RWPE1 (cell line): ENCODE results near the gene SSBP2.
"Not testable (repeated sequence)": the region's sequence is repeated elsewhere in the genome, so short reads cannot be mapped to it uniquely, and the experiment has no call there.

Source experiments
- CTCF ChIA-PET: fragments of 350-600 bp; sonication (Branson Sonifier 250); formaldehyde crosslinking; extraction: SDS; loops from one replicate; lab custom pipeline; 2021; lab: Yijun Ruan, JAX
- POLR2A ChIA-PET: fragments of 400-600 bp; formaldehyde crosslinking; extraction: SDS; loops from one replicate; lab custom pipeline; 2020; ENCODE audit warnings: antibody characterized with exemption; ENCODE audit not compliant: low non-redundant PET; lab: Yijun Ruan, JAX
- DNase-seq: peaks from one replicate; pipeline ENCODE4 v3.0.0; 2012; ENCODE audit warnings: low spot score
- H3K27ac ChIP-seq: fragments of 450-650 bp; 2 replicates; pipeline ENCODE4 v1.5.1; 2017
- CTCF ChIP-seq: fragments of 450-650 bp; conservative IDR thresholded peaks from 2 replicates; pipeline ENCODE4 v1.5.1; 2017; ENCODE audit warnings: low read depth, mild to moderate bottlenecking

Gene SSBP2

DNA sequence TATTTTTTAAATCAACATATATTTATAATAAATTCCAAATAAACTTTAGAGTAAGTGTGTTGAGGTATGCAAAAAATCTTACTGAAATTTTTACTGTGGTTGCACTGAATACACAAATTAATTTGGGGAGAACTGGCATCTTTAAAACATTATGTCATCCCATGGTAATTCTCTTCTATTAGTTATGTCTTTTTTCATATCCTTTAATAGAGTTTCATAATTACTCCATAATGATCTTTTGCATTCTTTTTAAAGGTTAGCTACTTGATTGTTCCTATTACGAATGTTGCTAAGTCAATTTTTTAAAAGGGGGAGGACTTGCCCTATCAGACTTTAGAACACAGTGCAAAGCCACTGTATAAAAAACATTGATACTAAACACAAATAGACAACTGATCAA, 26.8 kb downstream of the SSBP2 start:
- ChIA-PET POLR2A (no interaction called here), CTCF (no interaction called here)
- no peak for DNase-seq
- no peak overlapping the region for H3K27ac ChIP-seq
- TF ChIP-seq CTCF = no peak

DNA sequence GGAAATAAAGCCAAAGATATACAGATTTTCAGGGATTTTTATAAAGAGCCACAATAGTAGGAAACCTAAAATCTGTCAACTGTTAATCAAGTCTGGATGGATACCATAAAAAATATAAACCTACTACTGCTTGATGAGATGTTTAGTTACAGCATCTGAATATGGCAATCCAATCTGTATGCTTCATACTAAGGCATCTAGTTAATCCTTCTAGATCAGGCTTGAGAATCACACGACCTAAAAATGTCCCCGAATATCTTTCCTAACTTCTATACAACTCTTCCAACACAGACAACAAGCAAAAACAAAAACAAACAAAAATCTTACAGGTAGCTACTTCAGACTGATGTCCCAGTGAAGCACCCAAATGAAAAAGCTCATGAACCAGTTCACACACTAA, 29.8 kb downstream of the SSBP2 start:
- TF ChIP-seq CTCF = no peak
- POLR2A ChIA-PET = no interaction called here
- CTCF ChIA-PET = interaction anchor here (0.7 kb wide), 1 partner anchor 84 kb away, joined by 4 read pairs; no protein-coding TSS in a partner anchor
- H3K27ac ChIP-seq = no peak overlapping the region
- no peak for DNase-seq

DNA sequence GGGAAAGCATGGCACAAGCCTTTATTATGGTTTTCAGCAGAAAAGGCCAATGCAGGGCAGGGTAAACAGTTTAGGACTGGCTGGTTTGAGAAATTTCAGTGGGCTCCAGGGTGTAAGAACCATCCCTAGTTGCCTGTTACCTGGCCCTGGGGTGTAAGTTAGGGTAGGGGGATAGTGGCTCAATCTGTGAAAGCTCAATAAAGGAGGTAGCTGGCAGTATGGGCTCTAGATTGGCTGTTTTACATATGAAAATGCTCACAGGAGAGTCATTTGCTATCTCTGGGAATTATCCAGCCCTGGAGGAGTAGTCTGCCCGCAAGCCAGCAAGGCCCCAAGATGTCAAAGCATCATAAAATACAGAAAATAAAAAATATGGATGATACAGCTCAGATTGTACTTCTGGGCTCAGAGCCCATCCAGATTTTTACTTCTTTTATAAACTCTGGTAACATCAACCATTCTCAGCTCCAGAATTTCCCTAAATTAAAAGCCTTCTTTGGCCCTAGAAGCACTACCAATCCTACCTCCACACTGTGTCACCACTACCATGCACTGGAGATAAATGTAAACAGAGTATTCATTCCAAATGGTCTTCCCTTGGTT, 31.1 kb downstream of the SSBP2 start:
- no peak for TF ChIP-seq CTCF
- DNase-seq = no peak
- ChIA-PET POLR2A (interaction anchor here (0.5 kb wide), 1 partner anchor 383 kb away, joined by 3 read pairs; no protein-coding TSS in a partner anchor), CTCF (interaction anchor here (0.7 kb wide), 1 partner anchor 14 kb away, joined by 3 read pairs; no protein-coding TSS in a partner anchor)
- H3K27ac ChIP-seq = no peak overlapping the region

GRCh38 chr5:81718300-81718699, 32.6 kb downstream of the SSBP2 start:
- ChIA-PET POLR2A (no interaction called here), CTCF (interaction anchor here (0.7 to 0.9 kb wide), 2 partner anchors 140 to 211 kb away, joined by 3 to 6 read pairs; no protein-coding TSS in a partner anchor)
- no peak overlapping the region for H3K27ac ChIP-seq
- no peak for TF ChIP-seq CTCF
- no peak for DNase-seq

GRCh38 chr5:81717860-81718259, 33.0 kb downstream of the SSBP2 start:
- ChIA-PET POLR2A (no interaction called here), CTCF (interaction anchor here (0.7 to 0.9 kb wide), 2 partner anchors 141 to 210 kb away, joined by 3 to 6 read pairs; no protein-coding TSS in a partner anchor)
- no peak for DNase-seq
- TF ChIP-seq CTCF = no peak
- H3K27ac ChIP-seq = no peak overlapping the region

DNA sequence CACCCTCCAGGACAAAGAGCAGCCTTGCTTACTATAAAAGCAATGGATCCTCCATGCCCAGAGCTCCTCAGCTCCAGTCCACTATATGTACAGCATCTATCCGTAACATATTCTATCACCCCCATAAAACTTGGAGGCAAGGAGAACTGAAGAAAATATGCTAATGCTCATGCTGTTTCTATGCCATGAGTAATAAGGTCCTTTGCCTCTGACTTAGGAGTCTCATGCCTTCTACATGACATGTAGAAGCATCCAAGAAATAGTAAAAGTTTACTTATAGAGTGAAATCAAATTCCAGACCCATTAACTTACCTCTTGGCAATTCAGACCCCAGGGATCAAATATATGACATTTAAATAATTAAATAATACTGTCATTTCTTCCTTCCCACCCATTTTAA, 33.7 kb downstream of the SSBP2 start:
- DNase-seq = no peak
- ChIA-PET POLR2A (no interaction called here), CTCF (no interaction called here)
- H3K27ac ChIP-seq = no peak overlapping the region
- TF ChIP-seq CTCF = no peak

GRCh38 chr5:81714076-81714475, 36.8 kb downstream of the SSBP2 start:
- H3K27ac ChIP-seq, CTCF ChIA-PET, POLR2A ChIA-PET, DNase-seq: not testable (repeated sequence)
